ENCODE measurements around the gene CATSPER3. TPM values are rescaled to one million over a fixed set of nuclear protein-coding genes. Genes with fewer than 3 reads are reported as not detected.

Gene CATSPER3
- total RNA-seq, 2 donors from 2014 or later: 3.2 TPM; not detected in 1

- peak overlapping the region; percentile 9 to 18 for H3K4me3 ChIP-seq
- no peaks in the 10 kb centered on the region for H3K36me3 ChIP-seq
- peaks cover 15% of the 10 kb centered on the region for H3K27me3 ChIP-seq (replicated peaks; ENCODE audit: insufficient read depth)
- peak overlapping the region in 1 of 2 donors; percentile 32 for H3K27ac ChIP-seq
- no peaks in the 10 kb centered on the region for H3K9me3 ChIP-seq
- H3K4me1 ChIP-seq (replicated peaks): no peaks in the 10 kb centered on the region
- 10% methylated on average over 29 of the region's 87 CpGs for WGBS
- TF ChIP-seq, protein P1, sequence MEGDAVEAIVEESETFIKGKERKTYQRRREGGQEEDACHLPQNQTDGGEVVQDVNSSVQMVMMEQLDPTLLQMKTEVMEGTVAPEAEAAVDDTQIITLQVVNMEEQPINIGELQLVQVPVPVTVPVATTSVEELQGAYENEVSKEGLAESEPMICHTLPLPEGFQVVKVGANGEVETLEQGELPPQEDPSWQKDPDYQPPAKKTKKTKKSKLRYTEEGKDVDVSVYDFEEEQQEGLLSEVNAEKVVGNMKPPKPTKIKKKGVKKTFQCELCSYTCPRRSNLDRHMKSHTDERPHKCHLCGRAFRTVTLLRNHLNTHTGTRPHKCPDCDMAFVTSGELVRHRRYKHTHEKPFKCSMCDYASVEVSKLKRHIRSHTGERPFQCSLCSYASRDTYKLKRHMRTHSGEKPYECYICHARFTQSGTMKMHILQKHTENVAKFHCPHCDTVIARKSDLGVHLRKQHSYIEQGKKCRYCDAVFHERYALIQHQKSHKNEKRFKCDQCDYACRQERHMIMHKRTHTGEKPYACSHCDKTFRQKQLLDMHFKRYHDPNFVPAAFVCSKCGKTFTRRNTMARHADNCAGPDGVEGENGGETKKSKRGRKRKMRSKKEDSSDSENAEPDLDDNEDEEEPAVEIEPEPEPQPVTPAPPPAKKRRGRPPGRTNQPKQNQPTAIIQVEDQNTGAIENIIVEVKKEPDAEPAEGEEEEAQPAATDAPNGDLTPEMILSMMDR (IDR thresholded peaks at IDR 0.05): no peak
- TF ChIP-seq POLR2A (IDR thresholded peaks at IDR 0.05): no peak
- no peak for TF ChIP-seq POLR2AphosphoS5 (IDR thresholded peaks at IDR 0.05)
- intact Hi-C loops (cut with DNase I): loop anchor here (5.0 kb wide), 2 partner anchors 93 to 293 kb away; no protein-coding TSS in a partner anchor
- no peak for DNase-seq (ENCODE audit: low spot score)
Observed at GRCh38 chr5:135039271-135040033, 71.7 kb downstream of the CATSPER3 start.

- no peak for DNase-seq (ENCODE audit: low spot score)
- H3K4me1 ChIP-seq (replicated peaks): no peaks in the 10 kb centered on the region
- no peak overlapping the region for H3K27ac ChIP-seq
- H3K36me3 ChIP-seq: no peaks in the 10 kb centered on the region
- peak overlapping the region in 1 of 2 donors; percentile 18 for H3K4me3 ChIP-seq
- no peaks in the 10 kb centered on the region for H3K9me3 ChIP-seq
- TF ChIP-seq POLR2A (IDR thresholded peaks at IDR 0.05): no peak
- TF ChIP-seq, protein P1 (IDR thresholded peaks at IDR 0.05): no peak
- no peak for TF ChIP-seq POLR2AphosphoS5 (IDR thresholded peaks at IDR 0.05)
- WGBS: 42% methylated on average over 11 of the region's 11 CpGs
- H3K27me3 ChIP-seq (replicated peaks; ENCODE audit: insufficient read depth): peaks cover 15% of the 10 kb centered on the region
- intact Hi-C loops (cut with DNase I): no loop called here
Observed at GRCh38 chr5:135040034-135040332, 72.3 kb downstream of the CATSPER3 start.

- no peaks in the 10 kb centered on the region for H3K36me3 ChIP-seq
- TF ChIP-seq, protein P1 (IDR thresholded peaks at IDR 0.05): no peak
- TF ChIP-seq POLR2A (IDR thresholded peaks at IDR 0.05): no peak
- TF ChIP-seq POLR2AphosphoS5 (IDR thresholded peaks at IDR 0.05): no peak
- DNase-seq (ENCODE audit: low spot score): no peak
- H3K4me1 ChIP-seq (replicated peaks): no peaks in the 10 kb centered on the region
- H3K27ac ChIP-seq: no peak overlapping the region
- 43% methylated on average over 39 of the region's 51 CpGs for WGBS
- H3K27me3 ChIP-seq (replicated peaks; ENCODE audit: insufficient read depth): peaks cover 16% of the 10 kb centered on the region
- H3K4me3 ChIP-seq: no peak overlapping the region
- no peaks in the 10 kb centered on the region for H3K9me3 ChIP-seq
- intact Hi-C loops (cut with DNase I): no loop called here
Observed at GRCh38 chr5:135040333-135041144, 72.8 kb downstream of the CATSPER3 start.

DNA sequence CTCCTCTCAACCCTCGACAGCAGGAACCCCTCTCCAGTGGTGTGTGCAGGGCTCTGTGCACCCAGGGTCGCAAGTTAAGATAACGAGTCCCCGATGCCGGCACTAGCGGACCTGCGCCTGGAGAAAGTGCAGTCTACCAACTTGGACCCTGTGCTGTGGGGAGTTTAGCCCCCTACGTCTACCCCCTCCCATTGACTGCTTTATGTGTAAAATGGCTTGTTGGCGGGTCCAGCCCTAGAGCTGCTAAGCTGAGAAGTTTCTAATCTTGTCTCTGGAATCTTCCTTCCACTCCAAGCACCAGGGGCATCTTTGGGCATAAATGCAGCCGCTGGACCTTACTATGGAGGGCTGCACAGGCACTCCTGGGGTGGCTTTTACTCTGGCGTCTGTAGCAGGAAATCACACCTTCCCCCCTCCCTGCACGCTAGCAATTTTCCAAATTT is 73.5 kb downstream of the CATSPER3 start:
- WGBS: 76% methylated on average over 12 of the region's 12 CpGs
- Histone ChIP-seq H3K4me3 (no peak overlapping the region), H3K36me3 (no peaks in the 10 kb centered on the region), H3K27ac (no peak overlapping the region), H3K27me3 (replicated peaks; ENCODE audit: insufficient read depth) (peaks cover 18% of the 10 kb centered on the region), H3K4me1 (replicated peaks) (no peaks in the 10 kb centered on the region), H3K9me3 (no peaks in the 10 kb centered on the region)
- TF ChIP-seq, protein P1 (IDR thresholded peaks at IDR 0.05): no peak
- TF ChIP-seq POLR2AphosphoS5 (IDR thresholded peaks at IDR 0.05) (no peak), POLR2A (IDR thresholded peaks at IDR 0.05) (no peak)
- no peak for DNase-seq (ENCODE audit: low spot score)
- intact Hi-C loops (cut with DNase I): no loop called here
